HepG2 (cell line): Measurements from ENCODE around the gene ABCD4.

Experiments
- CTCF ChIP-seq: sonication (generic); formaldehyde crosslinking; IDR thresholded peaks from 2 replicates; pipeline ENCODE4 v1.5.0; 2020; ENCODE audit warnings: mild to moderate bottlenecking, missing genetic modification reagents, moderate library complexity
- KDM3A ChIP-seq: IDR thresholded peaks from 2 replicates; pipeline ENCODE4 v1.6.1; 2018; ENCODE audit warnings: low read depth, missing compliant biosample characterization
- SP1 ChIP-seq, 2 experiments: fragments of 450-650 bp in 1 of 2; sonication (generic) in 1 of 2; formaldehyde crosslinking in 1 of 2; IDR thresholded peaks; 2 replicates each; pipeline versions ENCODE4 v1.4.0 to v1.6.1; 2016 to 2020; ENCODE audit warnings: missing genetic modification reagents in 1 of 2

DNA sequence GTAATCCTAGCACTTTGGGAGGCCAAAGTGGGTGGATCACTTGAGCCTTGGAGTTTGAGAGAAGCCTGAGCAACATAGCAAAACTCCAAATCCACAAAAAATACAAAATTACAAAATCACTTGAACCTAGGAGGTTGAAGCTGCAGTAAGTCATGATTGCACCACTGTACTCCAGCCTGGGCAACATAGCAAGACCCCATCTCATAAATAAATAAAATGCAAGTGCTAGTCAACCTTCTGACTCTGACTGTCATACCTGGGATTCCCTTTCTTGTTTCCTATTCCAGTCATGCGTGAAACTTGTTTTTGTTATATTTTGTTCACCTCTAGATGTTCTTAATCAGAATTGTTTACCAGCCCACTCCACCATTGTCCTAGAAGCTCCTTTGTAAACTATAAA, 31.4 kb downstream of the ABCD4 start:
- no peak for TF ChIP-seq CTCF (CRISPR knock-in tag)
- no peak for TF ChIP-seq SP1 (IDR thresholded peaks at IDR 0.05)
- no peak for TF ChIP-seq SP1 (CRISPR knock-in tag; IDR thresholded peaks at IDR 0.05)
- no peak for TF ChIP-seq KDM3A (CRISPR knock-in tag)
